Measurements from ENCODE around the gene MAGEC2. TPM values are rescaled to one million over a fixed set of nuclear protein-coding genes. Genes with fewer than 3 reads are reported as not detected.

The MAGEC2 gene
- polyA plus RNA-seq, 1 donor: not detected

GRCh38 chrX:142186103-142186502 lies 19.0 kb downstream of the MAGEC2 start:
- Histone ChIP-seq H3K9me3 (ENCODE audit: control insufficient read depth, low read depth, low read length) (no peaks in the 10 kb centered on the region), H3K27me3 (ENCODE audit: control insufficient read depth, insufficient read depth, low read length) (no peaks in the 10 kb centered on the region), H3K27ac (ENCODE audit: low read length) (no peak overlapping the region), H3K4me1 (ENCODE audit: control insufficient read depth, insufficient read depth, low read length) (no peaks in the 10 kb centered on the region), H3K36me3 (ENCODE audit: control insufficient read depth, insufficient read depth, low read length) (no peaks in the 10 kb centered on the region), H3K4me3 (ENCODE audit: low read length) (no peak overlapping the region)
- no CpG with 5 or more reads among the region's 2 CpGs for WGBS (ENCODE audit: insufficient coverage, low lambda C conversion rate)
- no peak for DNase-seq

DNA sequence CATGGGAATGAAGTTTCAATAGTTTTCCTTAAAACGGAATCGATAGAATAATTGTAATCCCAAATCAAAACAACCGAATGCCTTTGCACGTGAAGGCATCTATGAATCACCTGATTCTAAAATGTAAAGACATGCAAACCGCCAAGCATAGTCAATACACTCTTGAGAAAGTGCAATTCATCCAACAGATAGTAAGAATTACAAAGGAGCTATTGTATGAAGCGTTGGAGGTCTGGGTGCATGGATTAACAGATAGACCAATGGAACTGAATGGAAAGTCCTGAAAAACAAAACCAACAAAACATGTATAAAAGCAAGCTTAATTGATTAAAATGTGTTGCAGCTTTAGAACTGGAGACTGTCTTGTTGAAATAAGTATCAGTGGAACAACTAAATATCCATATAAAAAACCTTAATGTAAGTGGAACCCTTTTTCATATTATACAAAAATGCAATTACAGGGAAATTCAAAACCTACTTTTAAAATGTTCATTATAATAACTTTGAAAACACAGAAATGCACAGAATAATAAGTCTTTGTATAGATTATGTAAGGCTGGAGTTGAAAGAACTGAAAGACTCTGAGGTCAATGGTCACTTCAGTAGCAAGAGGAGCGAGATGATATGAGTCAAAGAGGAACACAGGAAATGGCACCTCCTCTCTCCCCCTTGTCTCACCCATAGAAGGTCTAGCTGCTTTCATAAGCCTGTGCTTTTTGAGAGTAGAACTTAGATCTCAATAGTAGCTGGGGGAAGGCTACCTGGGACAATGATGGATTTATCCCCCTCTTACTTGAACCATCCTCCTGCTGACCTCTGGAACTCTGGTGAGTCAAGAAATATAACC lies 20.1 kb downstream of the MAGEC2 start:
- DNase-seq: no peak
- H3K4me3 ChIP-seq (ENCODE audit: low read length): no peak overlapping the region
- H3K4me1 ChIP-seq (ENCODE audit: control insufficient read depth, insufficient read depth, low read length): no peaks in the 10 kb centered on the region
- WGBS (ENCODE audit: insufficient coverage, low lambda C conversion rate): no CpG with 5 or more reads among the region's 7 CpGs
- H3K27ac ChIP-seq (ENCODE audit: low read length): no peak overlapping the region
- no peaks in the 10 kb centered on the region for H3K27me3 ChIP-seq (ENCODE audit: control insufficient read depth, insufficient read depth, low read length)
- H3K36me3 ChIP-seq (ENCODE audit: control insufficient read depth, insufficient read depth, low read length): no peaks in the 10 kb centered on the region
- no peaks in the 10 kb centered on the region for H3K9me3 ChIP-seq (ENCODE audit: control insufficient read depth, low read depth, low read length)

GRCh38 chrX:142156567-142156966 lies 48.5 kb downstream of the MAGEC2 start:
- Histone ChIP-seq H3K9me3 (ENCODE audit: control insufficient read depth, low read depth, low read length) (no peaks in the 10 kb centered on the region), H3K4me3 (ENCODE audit: low read length) (no peak overlapping the region), H3K27me3 (ENCODE audit: control insufficient read depth, insufficient read depth, low read length) (no peaks in the 10 kb centered on the region), H3K36me3 (ENCODE audit: control insufficient read depth, insufficient read depth, low read length) (no peaks in the 10 kb centered on the region), H3K27ac (ENCODE audit: low read length) (no peak overlapping the region), H3K4me1 (ENCODE audit: control insufficient read depth, insufficient read depth, low read length) (no peaks in the 10 kb centered on the region)
- DNase-seq: no peak
- WGBS (ENCODE audit: insufficient coverage, low lambda C conversion rate): no CpG with 5 or more reads among the region's 10 CpGs
